NCI-H187 treated with DMSO at 0.1 percent for 48 hours (cell line): ENCODE data around the gene ZNF765.
"Not testable (repeated sequence)": the region's sequence is repeated elsewhere in the genome, so short reads cannot be mapped to it uniquely, and the experiment has no call there.

Experiments used
- DNase-seq: peaks from one replicate; lab custom pipeline; 2025; lab: John Stamatoyannopoulos, UW

Gene ZNF765

DNA sequence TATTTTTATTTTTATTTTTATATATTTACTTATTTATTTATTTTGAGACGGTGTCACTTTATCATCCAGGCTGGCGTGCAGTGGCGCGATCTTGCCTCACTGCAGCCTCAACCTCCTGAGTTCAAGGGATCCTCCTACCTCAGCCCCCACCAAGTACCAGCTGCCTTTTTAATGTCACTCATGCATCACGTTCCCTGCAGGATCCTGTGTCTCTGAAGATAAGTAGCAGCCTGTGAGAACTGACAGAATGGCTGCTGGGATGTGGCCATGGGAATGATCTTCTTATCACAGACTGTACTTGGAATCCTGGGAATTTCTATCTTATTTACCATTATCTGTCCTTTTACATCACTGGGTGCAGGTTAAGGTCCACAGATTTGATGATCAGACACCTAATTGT lies 27.6 kb downstream of the ZNF765 start:
- DNase-seq: peak; percentile 35

DNA sequence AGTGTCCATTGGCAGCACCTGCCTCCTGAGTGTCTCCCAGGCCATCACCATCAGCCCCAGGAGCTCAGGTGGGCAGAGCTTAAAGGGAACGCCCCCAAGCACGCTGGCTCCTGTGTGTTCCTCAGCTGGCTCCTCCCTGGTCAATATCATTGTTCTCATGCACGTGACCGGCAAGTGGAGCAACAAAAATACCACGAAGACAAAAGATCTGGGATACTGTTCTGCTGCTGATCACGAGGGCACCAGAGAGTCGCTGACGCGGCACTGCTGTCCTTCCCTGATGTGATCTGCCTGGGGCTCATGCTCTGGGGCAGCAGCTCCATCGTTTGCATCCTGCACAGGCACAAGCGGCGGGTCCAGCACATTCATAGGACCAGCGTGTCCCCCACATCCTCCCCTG lies 28.1 kb downstream of the ZNF765 start:
- DNase-seq: peak; percentile 38

DNA sequence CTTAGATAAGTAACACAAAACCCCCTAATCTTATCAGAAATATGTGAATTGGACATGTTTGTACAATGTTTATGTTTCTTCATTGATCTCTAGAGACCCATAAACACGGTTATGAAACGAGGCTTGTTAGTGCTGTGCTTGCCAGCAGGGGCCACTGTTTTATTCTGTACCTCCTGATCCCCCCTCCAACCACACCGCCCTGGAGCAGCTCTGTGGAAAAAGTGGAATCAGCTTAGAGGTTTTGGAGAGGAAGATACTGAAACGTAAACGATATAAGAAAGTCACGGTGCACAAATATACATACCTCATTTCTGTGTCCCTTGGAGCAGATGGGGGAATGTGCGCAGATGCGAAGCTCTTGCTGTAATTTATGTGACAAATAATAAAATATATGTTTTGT lies 28.7 kb downstream of the ZNF765 start:
- not testable (repeated sequence) for DNase-seq

DNA sequence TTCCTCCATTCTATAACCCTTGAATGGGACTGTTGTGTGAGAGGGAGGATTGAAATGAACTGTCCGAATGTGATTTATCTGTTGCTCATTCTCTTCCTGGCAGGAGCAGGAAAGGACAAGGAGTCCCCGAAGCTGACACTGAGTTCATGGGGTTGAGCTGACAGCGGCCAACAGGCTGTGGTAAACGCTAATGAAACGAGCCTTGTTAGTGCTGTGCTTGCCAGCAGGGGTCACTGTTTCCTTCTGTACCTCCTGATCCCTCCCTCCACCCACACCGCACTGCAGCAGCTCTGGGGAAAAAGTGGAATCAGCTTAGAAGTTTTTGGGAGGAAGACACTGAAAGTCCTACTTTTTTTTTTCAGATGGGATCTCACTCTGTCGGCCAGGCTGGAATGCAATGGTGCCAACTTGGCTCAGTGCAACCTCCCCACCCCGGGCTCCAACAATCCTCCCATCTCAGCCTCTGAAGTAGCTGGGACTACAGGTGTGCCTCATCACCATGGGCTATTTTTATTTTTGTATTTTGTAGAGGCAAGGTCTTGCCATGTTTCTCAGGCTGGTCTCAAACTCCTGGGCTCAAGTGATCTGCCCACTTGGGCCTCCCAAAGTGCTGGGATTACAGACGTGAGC lies 30.1 kb downstream of the ZNF765 start:
- DNase-seq: peak; percentile 57

DNA sequence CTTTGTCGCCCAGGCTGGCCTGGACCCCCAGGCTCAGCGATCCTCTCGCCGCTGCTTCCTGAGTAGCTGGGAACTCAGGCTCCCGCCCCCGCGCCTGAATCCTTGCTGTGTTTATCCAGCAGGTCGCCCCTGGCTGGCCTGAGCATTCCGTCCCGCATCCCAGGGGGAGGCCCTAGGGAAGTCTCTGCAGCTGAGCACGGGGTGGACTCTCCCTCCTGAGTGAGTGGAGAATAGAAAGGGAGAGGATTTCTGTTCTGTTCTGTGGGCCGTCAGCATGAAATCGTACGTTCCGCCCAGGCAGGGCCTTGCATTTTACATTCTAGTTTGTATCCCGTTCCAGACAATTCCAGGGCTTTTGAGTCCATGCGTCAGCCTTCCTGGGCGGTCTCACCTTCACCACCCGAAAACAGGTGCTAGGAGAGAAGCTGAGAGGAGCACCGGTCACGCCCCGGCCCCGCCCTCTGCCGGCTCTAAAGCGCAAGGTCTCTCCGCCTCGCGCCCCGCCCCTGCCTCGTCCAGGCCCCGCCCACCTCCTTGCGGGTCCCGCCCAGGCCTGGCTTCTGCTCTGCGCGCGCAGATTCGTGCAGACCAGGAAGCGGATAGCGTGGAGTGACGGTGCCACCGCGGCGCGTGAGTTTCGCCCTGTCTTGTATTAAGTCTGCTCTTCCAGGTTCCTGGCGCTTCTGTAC lies 36.6 kb downstream of the ZNF765 start, which contains the start of gene ZNF761:
TSS of gene ZNF761 (plus strand) at position 586 of the 689 bp plus-strand sequence. CDS start 15,285 bp downstream, outside the sequence.
- peak; percentile 81 for DNase-seq

DNA sequence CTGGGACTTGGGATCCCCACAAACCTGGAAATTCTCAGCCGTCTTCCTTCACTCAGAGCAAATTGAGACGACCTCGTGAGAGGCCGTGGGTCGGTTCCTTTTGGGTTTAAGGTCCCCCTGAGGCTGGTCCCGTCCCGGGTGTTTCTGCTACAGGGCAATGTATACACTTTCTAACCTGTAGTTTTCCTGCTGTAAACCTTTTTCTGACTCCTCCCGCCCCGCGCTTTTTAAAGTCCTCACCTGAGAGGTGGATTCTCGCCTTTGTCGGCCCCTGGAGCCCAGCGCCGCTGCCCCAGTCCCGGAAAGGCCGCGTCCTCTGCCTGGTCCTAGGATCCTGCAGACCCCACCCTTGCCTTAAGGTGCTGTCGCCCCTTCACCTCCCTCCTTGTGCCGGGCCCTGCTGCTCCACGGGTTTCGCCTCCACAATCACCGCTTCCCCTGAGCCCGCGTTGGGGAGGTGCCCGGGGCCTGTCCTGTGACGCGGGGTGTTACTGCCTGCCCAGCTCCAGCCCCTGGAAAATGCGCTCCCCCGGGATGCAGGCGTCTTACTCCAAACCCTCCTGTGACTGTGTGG lies 37.2 kb downstream of the ZNF765 start:
- DNase-seq: no peak

DNA sequence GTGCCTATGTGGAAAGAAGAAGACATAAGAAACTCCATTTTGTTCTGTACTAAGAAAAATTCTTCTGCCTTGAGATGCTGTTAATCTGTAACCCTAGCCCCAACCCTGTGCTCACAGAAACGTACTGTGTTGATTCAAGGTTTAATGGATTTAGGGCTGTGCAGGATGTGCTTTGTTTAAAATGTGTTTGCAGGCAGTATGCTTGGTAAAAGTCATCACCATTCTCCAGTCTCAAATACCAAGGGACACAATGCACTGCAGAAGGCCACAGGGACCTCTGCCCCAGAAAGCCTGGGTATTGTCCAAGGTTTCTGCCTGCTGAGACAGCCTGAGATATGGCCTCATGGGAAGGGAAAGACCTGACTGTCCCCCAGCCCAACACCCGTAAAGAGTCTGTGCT lies 48.9 kb downstream of the ZNF765 start:
- not testable (repeated sequence) for DNase-seq

DNA sequence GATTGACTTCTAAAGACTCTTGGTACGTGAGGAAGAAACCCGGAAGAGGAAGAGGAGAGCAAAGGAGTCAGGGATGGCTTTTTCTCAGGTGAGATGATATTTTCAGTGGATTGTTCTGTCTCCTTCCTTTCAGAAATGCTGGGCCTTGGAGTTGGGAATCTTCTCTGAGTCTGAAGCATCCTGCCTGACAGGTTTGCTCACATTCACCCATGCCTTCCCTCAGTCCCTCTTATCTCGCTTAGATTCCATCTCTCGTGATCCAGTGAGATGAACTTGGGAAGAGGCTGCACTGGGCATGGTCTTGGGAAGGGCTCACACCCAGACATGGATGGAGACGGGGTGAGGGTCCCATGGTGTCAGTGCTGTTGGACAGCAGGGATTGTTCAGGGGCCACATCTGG lies 52.2 kb downstream of the ZNF765 start:
- not testable (repeated sequence) for DNase-seq

DNA sequence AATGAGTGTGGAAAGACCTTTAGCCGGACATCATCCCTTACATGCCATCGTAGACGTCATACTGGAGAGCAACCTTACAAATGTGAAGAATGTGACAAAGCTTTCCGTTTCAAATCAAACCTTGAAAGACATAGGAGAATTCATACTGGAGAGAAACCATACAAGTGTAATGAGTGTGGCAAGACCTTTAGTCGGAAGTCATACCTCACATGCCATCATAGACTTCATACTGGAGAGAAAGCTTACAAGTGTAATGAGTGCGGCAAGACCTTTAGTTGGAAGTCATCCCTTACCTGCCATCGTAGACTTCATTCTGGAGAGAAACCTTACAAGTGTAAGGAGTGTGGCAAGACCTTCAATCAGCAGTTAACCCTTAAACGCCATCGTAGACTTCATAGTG lies 60.9 kb downstream of the ZNF765 start:
- DNase-seq: no peak

DNA sequence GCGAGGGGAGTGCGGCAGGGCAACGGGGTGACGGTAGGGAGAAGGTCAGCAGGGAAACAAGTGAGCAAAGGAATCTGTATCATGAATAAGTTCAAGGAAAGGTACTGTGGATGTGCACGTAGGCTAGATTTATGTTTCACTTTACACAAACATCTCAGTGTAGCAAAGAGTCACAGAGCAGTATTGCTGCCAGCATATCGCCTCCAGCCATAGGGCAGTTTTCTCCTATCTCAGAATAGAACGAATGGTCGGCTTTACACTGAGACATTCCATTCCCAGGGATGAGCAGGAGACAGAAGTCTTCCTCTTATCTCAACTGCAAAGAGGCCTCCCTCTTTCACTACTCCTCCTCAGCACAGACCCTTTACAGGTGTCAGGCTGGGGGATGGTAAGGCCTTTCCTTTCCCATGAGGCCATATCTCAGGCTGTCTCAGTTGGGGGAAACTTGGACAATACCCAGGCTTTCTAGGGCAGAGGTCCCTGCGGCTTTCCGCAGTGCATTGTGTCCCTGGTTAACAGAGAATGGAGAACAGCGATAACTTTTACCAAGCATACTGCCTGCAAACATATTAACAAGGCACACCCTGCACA lies 65.3 kb downstream of the ZNF765 start:
- not testable (repeated sequence) for DNase-seq

DNA sequence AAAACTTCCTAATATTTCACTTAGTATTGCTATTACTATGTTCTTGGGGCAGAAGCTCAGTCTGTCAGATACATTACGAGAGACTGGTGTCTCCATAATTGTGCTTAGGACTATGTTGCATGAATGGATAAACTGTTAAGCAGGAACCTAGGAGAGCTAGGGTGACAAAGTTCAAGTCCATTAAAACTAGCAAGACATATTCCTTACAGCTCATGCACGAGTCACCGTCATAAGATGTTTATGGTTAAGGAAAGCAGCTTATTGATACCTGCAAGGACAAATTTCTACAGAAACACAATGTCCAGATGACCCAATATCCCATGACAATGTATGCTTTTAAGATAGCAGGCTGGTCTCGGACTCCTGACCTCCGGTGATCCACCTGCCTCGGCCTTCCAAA lies 66.9 kb downstream of the ZNF765 start:
- DNase-seq: no peak

DNA sequence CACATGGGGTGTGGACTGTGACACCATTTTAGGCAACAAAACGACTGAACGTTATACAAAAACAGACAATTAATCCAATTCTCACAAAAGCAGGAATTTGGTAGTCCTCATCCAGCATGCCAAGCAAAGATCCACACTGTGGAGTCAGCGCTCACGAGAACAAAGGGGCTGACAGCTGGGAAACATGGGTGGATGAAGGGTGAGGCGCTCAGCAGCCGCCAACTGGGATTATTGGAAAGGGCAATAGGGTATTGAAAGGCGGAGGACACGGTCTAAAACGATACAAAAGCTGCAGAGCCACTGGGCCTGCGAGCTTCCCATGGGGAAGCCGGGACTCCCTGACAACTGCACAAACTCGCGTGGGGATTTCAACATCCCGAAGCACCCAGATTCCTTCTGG lies 67.9 kb downstream of the ZNF765 start:
- no peak for DNase-seq

DNA sequence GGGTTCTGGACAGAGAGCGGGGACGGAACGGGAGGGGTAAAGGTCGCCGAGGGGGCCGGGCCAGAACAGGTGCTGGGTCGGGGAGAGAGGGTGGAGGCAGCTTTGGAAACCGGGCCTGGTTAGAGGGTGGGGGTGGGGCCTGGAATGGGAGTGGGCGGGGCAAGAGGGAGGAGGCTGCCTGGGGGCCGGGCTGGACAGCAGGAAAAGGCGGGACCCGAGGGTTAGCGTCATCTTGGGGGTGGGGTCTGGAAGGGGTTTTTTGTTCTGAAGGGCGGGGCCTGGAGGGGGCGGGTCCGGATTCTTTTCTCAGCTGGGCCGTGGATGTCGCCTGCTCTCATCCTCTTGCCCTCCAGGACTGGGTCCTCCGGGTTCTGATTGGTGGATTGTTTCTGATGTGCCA lies 68.3 kb downstream of the ZNF765 start:
- no peak for DNase-seq

DNA sequence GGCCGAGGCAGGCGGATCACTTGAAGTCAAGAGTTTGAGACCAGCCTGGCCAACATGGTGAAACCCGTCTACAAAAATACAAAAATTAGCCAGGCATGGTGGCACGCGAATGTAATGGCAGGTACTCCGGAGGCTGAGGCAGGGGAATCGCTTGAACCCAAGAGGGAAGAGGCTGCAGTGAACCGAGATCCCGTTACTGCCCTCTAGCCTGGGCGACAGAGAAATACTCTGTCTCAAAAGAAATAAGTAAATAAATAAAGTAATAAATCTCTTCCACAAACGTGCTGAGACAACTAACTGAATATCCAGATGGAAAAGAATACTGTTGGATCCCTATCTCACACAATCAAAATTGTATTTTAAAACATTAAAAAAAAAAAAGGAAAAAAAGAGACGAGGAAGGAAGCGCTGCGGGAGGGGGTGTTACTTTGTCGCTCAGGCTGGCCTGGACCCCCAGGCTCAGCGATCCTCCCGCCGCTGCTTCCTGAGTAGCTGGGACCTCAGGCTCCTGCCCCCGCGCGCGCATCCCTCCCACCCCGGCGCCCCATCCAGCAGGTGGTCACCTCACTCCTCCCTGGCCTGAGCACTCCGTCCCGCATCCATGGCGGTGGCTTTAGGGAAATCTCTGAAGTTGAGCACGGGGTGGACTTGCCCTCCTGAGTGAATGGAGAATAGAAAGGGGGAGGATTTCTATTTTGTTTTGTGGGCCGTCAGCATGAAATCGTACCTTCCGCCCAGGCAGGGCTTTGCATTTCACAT lies 72.0 kb downstream of the ZNF765 start:
- DNase-seq: no peak

DNA sequence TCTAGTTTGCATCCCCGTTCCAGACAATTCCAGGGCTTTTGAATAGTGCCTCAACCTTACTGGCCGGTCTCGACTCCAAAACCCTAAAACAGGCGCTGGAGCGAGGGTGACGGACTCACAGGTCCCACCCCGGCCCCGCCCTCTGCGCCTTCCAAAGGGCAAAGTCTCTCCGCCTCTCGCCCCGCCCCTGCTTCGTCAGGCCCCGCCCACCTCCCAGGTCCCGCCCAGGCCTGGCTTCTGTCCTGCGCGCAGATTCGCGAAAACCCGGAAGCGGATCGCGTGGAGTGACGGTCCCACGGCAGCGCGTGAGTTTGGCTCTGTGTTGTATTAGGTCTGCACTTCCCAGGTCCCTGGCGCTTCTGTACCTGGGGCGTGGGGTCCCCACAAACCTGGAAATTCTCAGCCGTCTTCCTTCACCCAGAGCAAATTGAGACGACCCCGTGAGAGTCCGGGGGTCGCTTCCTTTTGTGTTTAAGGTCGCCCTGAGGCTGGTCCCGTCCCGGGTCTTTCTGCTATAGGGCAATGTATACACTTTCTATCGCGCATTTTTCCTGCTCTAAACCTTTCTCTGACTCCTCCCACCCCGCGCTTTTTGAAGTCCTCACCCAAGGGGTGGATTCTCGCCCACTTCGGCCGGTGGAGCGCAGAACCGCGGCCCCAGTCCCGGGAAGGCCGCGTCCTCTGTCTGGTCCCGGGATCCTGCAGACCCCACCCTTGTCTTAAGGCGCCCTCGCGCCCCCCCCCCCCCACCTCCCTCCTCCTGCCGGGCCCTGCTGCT lies 72.7 kb downstream of the ZNF765 start, which contains the start of gene ZNF813:
TSS of gene ZNF813 (plus strand) at position 249 of the 778 bp plus-strand sequence. CDS start 16,090 bp downstream, outside the sequence.
- peak; percentile 13 for DNase-seq

DNA sequence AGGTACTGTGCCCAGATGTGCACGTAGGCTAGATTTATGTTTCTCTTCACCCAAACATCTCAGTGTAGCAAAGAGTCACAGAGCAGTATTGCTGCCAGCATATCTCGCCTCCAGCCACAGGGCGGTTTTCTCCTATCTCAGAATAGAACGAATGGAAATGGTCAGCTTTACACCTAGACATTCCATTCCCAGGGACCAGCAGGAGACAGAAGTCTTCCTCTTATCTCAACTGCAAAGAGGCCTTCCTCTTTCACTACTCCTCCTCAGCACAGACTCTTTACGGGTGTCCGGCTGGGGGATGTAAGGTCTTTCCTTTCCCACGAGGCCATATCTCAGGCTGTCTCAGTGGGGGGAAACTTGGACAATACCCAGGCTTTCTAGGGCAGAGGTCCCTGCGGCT lies 73.7 kb downstream of the ZNF765 start:
- DNase-seq: not testable (repeated sequence)

DNA sequence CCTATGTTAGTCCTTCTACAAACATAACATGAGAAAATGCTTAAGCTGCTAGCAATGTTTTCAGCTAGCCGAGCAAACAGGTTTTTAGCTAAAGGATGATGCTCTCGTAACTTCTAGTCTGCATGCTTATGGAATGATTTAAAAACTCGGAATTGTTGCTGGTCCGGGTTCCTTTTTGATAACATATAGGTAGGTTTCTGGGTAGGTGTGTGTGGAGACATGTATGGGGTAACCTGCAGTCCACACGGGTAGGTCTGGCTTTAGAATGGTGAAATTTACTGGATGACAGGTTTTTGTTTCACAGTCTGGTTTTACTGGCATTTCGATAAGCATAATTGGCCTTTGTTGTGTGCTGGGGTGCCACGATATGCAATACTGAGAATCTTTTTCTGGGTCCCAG lies 77.0 kb downstream of the ZNF765 start:
- DNase-seq: no peak

DNA sequence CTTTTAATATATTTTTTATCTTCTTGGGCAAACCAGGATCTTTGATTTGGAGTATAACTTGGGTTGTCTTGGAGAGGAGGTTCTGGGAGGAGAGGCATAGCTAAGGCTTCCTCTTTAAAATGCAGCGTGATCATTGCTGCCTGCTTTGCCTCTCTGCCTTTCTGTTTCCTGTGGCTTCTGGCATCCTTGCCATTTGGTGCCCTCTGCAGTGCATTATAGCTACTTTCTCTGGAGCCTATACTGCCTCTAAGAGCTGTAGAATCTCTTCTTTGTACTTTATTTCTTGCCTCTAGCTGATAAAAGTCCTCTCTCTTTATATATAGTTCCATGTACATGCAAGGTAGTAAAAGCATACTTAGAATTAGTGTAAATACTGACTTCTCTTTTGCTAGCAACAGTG lies 79.9 kb downstream of the ZNF765 start:
- DNase-seq: not testable (repeated sequence)

DNA sequence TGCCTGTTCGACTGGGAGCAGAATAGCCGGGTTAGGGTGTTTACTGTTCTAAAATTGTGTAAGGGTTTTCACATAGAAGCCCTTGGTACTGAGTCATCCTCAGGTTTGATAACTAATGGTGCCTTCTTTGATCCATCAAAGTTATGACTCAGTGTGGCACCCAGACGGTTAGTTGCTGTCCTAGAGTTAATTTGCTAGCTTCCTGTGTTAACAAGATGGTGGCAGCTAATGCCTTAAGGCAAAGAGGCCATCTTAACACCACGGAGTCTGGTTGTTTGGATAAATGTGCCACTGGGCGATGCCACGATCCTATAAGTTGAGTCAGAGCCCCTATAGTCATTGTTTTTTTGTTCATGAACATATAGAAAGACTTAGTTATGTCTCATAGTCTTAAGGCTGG lies 80.5 kb downstream of the ZNF765 start:
- not testable (repeated sequence) for DNase-seq
